Measurements from ENCODE around the gene WNT3A.

DNA sequence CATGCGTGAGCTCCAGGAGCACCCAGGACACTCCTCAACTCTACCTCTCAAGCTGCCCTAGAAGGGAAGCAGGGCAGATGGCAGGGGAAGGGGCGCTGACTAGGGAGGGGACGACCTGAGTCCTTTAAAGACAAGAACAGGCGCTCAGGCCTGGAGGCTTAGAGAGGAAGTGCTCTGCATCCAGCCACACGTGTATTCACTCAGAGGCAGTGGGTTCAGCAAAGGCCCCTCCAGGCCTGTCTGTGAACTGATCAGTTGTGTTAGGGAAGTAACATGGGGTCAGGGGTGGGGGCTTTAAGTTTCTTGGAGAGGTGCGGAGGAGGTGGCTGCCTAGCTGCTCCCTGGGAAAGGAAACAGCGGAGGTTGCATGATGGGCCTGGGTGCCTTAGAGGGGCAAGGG is 38.6 kb downstream of the WNT3A start:
- TF ChIP-seq, protein P1, sequence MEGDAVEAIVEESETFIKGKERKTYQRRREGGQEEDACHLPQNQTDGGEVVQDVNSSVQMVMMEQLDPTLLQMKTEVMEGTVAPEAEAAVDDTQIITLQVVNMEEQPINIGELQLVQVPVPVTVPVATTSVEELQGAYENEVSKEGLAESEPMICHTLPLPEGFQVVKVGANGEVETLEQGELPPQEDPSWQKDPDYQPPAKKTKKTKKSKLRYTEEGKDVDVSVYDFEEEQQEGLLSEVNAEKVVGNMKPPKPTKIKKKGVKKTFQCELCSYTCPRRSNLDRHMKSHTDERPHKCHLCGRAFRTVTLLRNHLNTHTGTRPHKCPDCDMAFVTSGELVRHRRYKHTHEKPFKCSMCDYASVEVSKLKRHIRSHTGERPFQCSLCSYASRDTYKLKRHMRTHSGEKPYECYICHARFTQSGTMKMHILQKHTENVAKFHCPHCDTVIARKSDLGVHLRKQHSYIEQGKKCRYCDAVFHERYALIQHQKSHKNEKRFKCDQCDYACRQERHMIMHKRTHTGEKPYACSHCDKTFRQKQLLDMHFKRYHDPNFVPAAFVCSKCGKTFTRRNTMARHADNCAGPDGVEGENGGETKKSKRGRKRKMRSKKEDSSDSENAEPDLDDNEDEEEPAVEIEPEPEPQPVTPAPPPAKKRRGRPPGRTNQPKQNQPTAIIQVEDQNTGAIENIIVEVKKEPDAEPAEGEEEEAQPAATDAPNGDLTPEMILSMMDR (conservative IDR thresholded peaks at IDR 0.05 in 1 of 2, IDR thresholded peaks at IDR 0.05 in 1 of 2; ENCODE audit: extremely low read depth in 1 of 2, insufficient read depth in 1 of 2, low read depth in 1 of 2, low read length in 2 of 2): no peak
- TF ChIP-seq EZH2 (IDR thresholded peaks at IDR 0.05; ENCODE audit: borderline replicate concordance, low read length): no peak
